ENCODE measurements around the gene LRRFIP1. TPM values are rescaled to one million over a fixed set of nuclear protein-coding genes. Genes with fewer than 3 reads are reported as not detected.
"Not testable (repeated sequence)": the region's sequence is repeated elsewhere in the genome, so short reads cannot be mapped to it uniquely, and the experiment has no call there.

Gene LRRFIP1
- total RNA-seq, 4 donors from 2014 or later: 84.9 to 152 (median 120) TPM

GRCh38 chr2:237591141-237591881 lies 36.1 kb upstream of the LRRFIP1 start:
- DNase-seq: no peak
- peak overlapping the region; percentile 5 to 50 (median 16) for H3K4me3 ChIP-seq

GRCh38 chr2:237592425-237592980 lies 34.9 kb upstream of the LRRFIP1 start:
- H3K9me3 ChIP-seq: no peaks in the 10 kb centered on the region
- H3K4me3 ChIP-seq: no peak overlapping the region
- H3K27ac ChIP-seq: no peak overlapping the region
- TF ChIP-seq CTCF (IDR thresholded peaks at IDR 0.05) (no peak), POLR2A (IDR thresholded peaks at IDR 0.05) (no peak)
- no peak for DNase-seq
- H3K36me3 ChIP-seq: no peaks in the 10 kb centered on the region
- 90 to 95% methylated on average over 17 to 18 of the region's 18 CpGs for WGBS, 2 donors
- intact Hi-C loops (cut with DNase I): no loop called here
- H3K4me1 ChIP-seq: peaks cover 20 to 52% (median 23%) of the 10 kb centered on the region in 3 donors
- H3K27me3 ChIP-seq: no peaks in the 10 kb centered on the region

More at GRCh38 chr2:237591141-237591881, 36.1 kb upstream of the LRRFIP1 start:
- WGBS, 2 donors: 47 to 52% methylated on average over 5 to 8 of the region's 19 CpGs
- intact Hi-C loops (cut with DNase I): no loop called here
- Histone ChIP-seq H3K27ac (peak overlapping the region; percentile 11 to 76 (median 66)), H3K4me1 (peaks cover 20 to 52% (median 23%) of the 10 kb centered on the region in 3 donors), H3K9me3 (no peaks in the 10 kb centered on the region), H3K27me3 (no peaks in the 10 kb centered on the region), H3K36me3 (no peaks in the 10 kb centered on the region)
- TF ChIP-seq POLR2A (IDR thresholded peaks at IDR 0.05) (no peak), CTCF (IDR thresholded peaks at IDR 0.05) (no peak)

GRCh38 chr2:237593036-237593435 lies 34.4 kb upstream of the LRRFIP1 start:
- peaks cover 20 to 52% (median 23%) of the 10 kb centered on the region in 3 donors for H3K4me1 ChIP-seq
- DNase-seq: no peak
- TF ChIP-seq CTCF (IDR thresholded peaks at IDR 0.05) (no peak), POLR2A (IDR thresholded peaks at IDR 0.05) (no peak)
- intact Hi-C loops (cut with DNase I): no loop called here
- no peaks in the 10 kb centered on the region for H3K9me3 ChIP-seq
- H3K36me3 ChIP-seq: no peaks in the 10 kb centered on the region
- H3K4me3 ChIP-seq: no peak overlapping the region
- 80 to 98% methylated on average over 2 to 6 of the region's 10 CpGs for WGBS, 2 donors
- H3K27ac ChIP-seq: no peak overlapping the region
- no peaks in the 10 kb centered on the region for H3K27me3 ChIP-seq

DNA sequence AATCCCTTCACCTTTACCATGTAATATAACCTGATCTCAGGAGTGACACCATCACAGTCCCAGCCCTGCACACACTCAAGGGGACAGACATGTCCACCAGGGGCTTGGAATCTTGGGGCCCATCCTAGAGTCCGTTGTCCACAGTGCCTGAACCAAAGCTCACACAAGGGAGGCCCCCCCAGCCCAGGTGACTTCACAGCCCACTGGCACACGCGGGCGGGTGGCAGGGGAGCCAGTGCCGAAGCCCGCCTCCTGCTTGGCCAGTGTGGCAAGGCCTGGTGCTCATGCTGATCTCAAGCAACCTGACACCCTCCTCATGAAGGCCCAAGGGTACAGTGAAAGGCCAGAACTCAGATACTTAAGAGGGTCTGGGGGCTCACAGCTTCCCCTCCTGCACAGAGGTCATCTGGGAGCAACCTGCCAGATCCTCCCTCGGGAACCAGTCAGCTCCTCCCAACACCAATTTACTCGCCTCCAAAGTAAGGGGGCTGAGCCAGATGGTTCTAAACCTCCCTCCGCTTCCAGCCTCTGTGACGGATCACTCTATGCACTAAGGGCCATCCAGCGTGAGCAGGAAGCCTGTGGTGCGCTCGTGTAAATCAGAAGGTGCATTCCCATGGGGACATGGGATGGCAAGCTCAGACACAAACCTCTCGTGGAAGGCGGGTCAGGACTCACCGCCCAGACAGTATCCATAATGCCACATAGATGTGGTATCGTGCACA lies 33.6 kb upstream of the LRRFIP1 start:
- peak overlapping the region in 3 of 4 donors; percentile 43 to 72 (median 71) for H3K27ac ChIP-seq
- intact Hi-C loops (cut with DNase I): no loop called here
- DNase-seq: no peak
- H3K9me3 ChIP-seq: no peaks in the 10 kb centered on the region
- TF ChIP-seq POLR2A (IDR thresholded peaks at IDR 0.05): no peak
- TF ChIP-seq CTCF (IDR thresholded peaks at IDR 0.05): no peak
- no peak overlapping the region for H3K4me3 ChIP-seq
- 59 to 84% methylated on average over 6 to 7 of the region's 17 CpGs for WGBS, 2 donors
- H3K36me3 ChIP-seq: no peaks in the 10 kb centered on the region
- H3K4me1 ChIP-seq: peaks cover 20 to 52% (median 23%) of the 10 kb centered on the region in 3 donors
- H3K27me3 ChIP-seq: no peaks in the 10 kb centered on the region

DNA sequence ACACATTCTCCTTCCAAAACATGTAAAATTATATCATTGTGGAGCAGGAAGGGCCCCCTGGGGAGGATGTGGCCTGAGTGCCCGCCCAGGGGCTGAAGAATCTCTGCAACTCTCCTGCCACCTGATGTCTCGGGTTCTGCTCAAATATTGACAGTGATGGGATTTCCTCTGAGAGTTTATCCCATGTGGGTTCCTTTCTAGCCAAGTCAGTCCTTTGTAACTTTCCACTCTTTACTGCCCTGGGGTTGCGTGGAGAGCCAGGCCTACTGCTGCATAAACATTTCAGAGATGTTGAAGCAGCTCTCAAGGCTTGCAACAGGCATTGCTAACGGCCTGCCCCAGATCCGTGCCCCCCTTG lies 32.9 kb upstream of the LRRFIP1 start:
- peaks cover 20 to 54% (median 23%) of the 10 kb centered on the region in 3 donors for H3K4me1 ChIP-seq
- no peaks in the 10 kb centered on the region for H3K9me3 ChIP-seq
- intact Hi-C loops (cut with DNase I): no loop called here
- DNase-seq: no peak
- H3K4me3 ChIP-seq: no peak overlapping the region
- no peaks in the 10 kb centered on the region for H3K27me3 ChIP-seq
- no peak for TF ChIP-seq POLR2A (IDR thresholded peaks at IDR 0.05)
- TF ChIP-seq CTCF (IDR thresholded peaks at IDR 0.05): no peak
- 51 to 63% methylated on average over 5 of the region's 5 CpGs for WGBS, 2 donors
- H3K36me3 ChIP-seq: no peaks in the 10 kb centered on the region
- H3K27ac ChIP-seq: peak overlapping the region; percentile 20 to 72 (median 57)

GRCh38 chr2:237595829-237596519 lies 31.4 kb upstream of the LRRFIP1 start:
- H3K4me3 ChIP-seq; H3K36me3 ChIP-seq; H3K9me3 ChIP-seq; H3K27me3 ChIP-seq; intact Hi-C loops (cut with DNase I); DNase-seq: not testable (repeated sequence)
- 92% methylated on average over 4 of the region's 5 CpGs for WGBS, 2 donors
- H3K27ac ChIP-seq: peak overlapping the region in 2 of 4 donors; percentile 71 to 72
- peaks cover 11 to 54% (median 18%) of the 10 kb centered on the region in 3 donors for H3K4me1 ChIP-seq

Data from esophagus squamous epithelium (tissue), 5 donors.